Peyer's patch (tissue), 4 donors: ENCODE results near the gene BTBD16. TPM values are rescaled to one million over a fixed set of nuclear protein-coding genes. Genes with fewer than 3 reads are reported as not detected.

Source experiments
- DNase-seq, 3 donors: peaks; one replicate each; pipeline ENCODE4 v3.0.0-alpha.2; 2017 to 2019
- H3K27ac ChIP-seq, 4 donors: fragments of 200-600 bp; sonication (generic); one replicate each; pipeline ENCODE4 v1.5.1; 2016 to 2019
- H3K27me3 ChIP-seq, 2 donors: fragments of 200-600 bp; sonication (generic); one replicate each; pipeline ENCODE4 v1.5.1; 2019
- H3K36me3 ChIP-seq, 3 donors: fragments of 200-600 bp; sonication (generic); one replicate each; pipeline ENCODE4 v1.5.1; 2016 to 2019
- H3K4me1 ChIP-seq, 4 donors: fragments of 200-600 bp; sonication (generic); one replicate each; pipeline ENCODE4 v1.5.1; 2016 to 2019
- H3K4me3 ChIP-seq, 4 donors: fragments of 200-600 bp; sonication (generic); 1 replicate in 3 of 4; 2 replicates in 1 of 4; pipeline ENCODE4 v1.5.1; 2016 to 2019; ENCODE audit warnings: mild to moderate bottlenecking in 1 of 4
- H3K9me3 ChIP-seq, 4 donors: fragments of 200-600 bp; sonication (generic); one replicate each; pipeline ENCODE4 v1.5.1; 2016 to 2019; ENCODE audit warnings: mild to moderate bottlenecking in 1 of 4
- POLR2A ChIP-seq, 2 donors: fragments of 450-650 bp; IDR thresholded peaks; one replicate each; pipeline ENCODE4 v1.5.1; 2017; ENCODE audit warnings: antibody characterized with exemption in 2 of 2, mild to moderate bottlenecking in 2 of 2, moderate library complexity in 2 of 2
- total RNA-seq, 4 donors: library from RNA; depleted of rRNA; stranded (reverse); fragments of >200 nt; gene quantifications; one replicate each; pipeline ENCODE4 v1.1.0, GENCODE V29; 2016
- TF ChIP-seq, protein P1 (sequence below), 6 experiments: fragments of 450-650 bp in 4 of 6; fragments of 200-600 bp in 2 of 6; sonication (generic) in 1 of 6; IDR thresholded peaks; one replicate each; pipeline ENCODE4 v1.5.1; 2017 to 2019; ENCODE audit warnings: antibody characterized with exemption in 6 of 6, mild to moderate bottlenecking in 3 of 6, moderate library complexity in 1 of 6

BTBD16 gene
- total RNA-seq, 4 donors from 2014 or later, result not detected

- Histone ChIP-seq H3K4me3 (no peak overlapping the region), H3K36me3 (no peaks in the 10 kb centered on the region), H3K27ac (peak overlapping the region in 3 of 4 donors; percentile 57 to 83 (median 83)), H3K4me1 (peaks cover 0 to 21% (median 3%) of the 10 kb centered on the region in 4 donors), H3K9me3 (no peaks in the 10 kb centered on the region), H3K27me3 (no peaks in the 10 kb centered on the region)
- peak in 2 of 3 donors; percentile 33 to 71 for DNase-seq
- no peak for TF ChIP-seq POLR2A (IDR thresholded peaks at IDR 0.05)
- TF ChIP-seq, protein P1, sequence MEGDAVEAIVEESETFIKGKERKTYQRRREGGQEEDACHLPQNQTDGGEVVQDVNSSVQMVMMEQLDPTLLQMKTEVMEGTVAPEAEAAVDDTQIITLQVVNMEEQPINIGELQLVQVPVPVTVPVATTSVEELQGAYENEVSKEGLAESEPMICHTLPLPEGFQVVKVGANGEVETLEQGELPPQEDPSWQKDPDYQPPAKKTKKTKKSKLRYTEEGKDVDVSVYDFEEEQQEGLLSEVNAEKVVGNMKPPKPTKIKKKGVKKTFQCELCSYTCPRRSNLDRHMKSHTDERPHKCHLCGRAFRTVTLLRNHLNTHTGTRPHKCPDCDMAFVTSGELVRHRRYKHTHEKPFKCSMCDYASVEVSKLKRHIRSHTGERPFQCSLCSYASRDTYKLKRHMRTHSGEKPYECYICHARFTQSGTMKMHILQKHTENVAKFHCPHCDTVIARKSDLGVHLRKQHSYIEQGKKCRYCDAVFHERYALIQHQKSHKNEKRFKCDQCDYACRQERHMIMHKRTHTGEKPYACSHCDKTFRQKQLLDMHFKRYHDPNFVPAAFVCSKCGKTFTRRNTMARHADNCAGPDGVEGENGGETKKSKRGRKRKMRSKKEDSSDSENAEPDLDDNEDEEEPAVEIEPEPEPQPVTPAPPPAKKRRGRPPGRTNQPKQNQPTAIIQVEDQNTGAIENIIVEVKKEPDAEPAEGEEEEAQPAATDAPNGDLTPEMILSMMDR (IDR thresholded peaks at IDR 0.05), result no peak
Measured at GRCh38 chr10:122348512-122348911, 77.4 kb downstream of the BTBD16 start.

- Histone ChIP-seq H3K27me3 (no peaks in the 10 kb centered on the region), H3K27ac (peak overlapping the region in 3 of 4 donors; percentile 57 to 83 (median 83)), H3K4me1 (peaks cover 0 to 21% (median 3%) of the 10 kb centered on the region in 4 donors), H3K36me3 (no peaks in the 10 kb centered on the region), H3K9me3 (no peaks in the 10 kb centered on the region), H3K4me3 (no peak overlapping the region)
- DNase-seq, result peak in 2 of 3 donors; percentile 74 to 77
- TF ChIP-seq POLR2A (IDR thresholded peaks at IDR 0.05), result peak in 1 of 2 donors; percentile 40
- TF ChIP-seq, protein P1 (IDR thresholded peaks at IDR 0.05), result no peak
Measured at GRCh38 chr10:122348935-122349361, 77.9 kb downstream of the BTBD16 start.

DNA sequence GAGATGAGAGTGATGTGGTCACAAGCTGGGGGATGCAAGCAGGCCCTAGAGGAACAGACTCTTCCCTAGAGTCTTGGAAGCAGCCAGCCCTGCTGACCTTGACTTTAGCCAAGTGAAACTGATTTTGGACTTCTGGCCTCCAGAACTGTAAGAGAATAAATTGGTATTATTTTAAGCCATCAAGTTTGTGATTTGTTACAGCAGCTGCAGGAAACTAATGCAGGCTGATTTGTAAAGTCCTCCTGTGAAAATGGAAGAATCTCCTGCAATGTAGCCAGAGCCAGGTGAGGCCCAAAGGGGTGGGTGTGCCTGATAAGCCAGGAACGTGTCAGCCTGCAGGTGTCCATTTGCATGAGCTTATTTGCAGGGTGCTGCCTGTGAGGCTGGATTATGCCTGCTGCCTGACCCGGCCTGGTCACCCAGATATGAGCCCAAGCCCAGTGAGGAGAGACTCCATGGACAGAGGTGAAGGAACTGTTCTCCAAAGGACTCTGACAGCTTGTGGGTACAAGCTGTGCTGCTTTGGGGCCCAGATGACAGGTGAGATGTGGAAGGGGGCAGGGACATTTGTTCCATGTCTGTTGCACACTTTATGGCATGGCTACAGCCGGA, 78.8 kb downstream of the BTBD16 start:
- Histone ChIP-seq H3K36me3 (no peaks in the 10 kb centered on the region), H3K4me3 (no peak overlapping the region), H3K4me1 (peaks cover 0 to 18% (median 3%) of the 10 kb centered on the region in 4 donors), H3K9me3 (no peaks in the 10 kb centered on the region), H3K27me3 (no peaks in the 10 kb centered on the region), H3K27ac (peak overlapping the region in 3 of 4 donors; percentile 72 to 83 (median 83))
- peak in 1 of 3 donors; percentile 53 for DNase-seq
- TF ChIP-seq, protein P1 (IDR thresholded peaks at IDR 0.05), result no peak
- TF ChIP-seq POLR2A (IDR thresholded peaks at IDR 0.05), result no peak

DNA sequence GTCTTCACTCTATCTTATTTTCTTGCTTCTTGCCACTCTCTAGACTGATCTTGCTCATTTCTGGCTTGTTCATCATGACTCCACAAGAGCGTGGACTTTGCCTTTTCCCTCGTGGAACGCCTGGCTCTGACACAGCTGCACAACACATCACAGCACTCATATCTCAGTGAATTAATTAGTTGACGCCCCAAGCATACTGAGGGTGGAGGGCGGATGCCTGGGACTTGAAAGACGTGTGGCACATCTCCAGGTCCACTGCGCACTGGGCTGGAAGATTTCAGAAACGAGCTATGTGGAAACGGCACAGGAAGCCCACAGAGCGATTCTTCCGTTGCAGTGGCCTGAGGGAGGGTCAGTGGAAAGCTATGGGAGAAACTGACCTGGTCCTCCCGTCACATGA, 79.8 kb downstream of the BTBD16 start:
- TF ChIP-seq, protein P1 (IDR thresholded peaks at IDR 0.05), result no peak
- peak in 1 of 2 donors; percentile 63 for TF ChIP-seq POLR2A (IDR thresholded peaks at IDR 0.05)
- Histone ChIP-seq H3K36me3 (no peaks in the 10 kb centered on the region), H3K4me3 (no peak overlapping the region), H3K27ac (peak overlapping the region in 3 of 4 donors; percentile 72 to 83 (median 83)), H3K4me1 (peaks cover 0 to 13% (median 3%) of the 10 kb centered on the region in 4 donors), H3K9me3 (no peaks in the 10 kb centered on the region), H3K27me3 (no peaks in the 10 kb centered on the region)
- DNase-seq, result peak in 2 of 3 donors; percentile 75 to 87

- H3K36me3 ChIP-seq, result no peaks in the 10 kb centered on the region
- H3K9me3 ChIP-seq, result no peaks in the 10 kb centered on the region
- H3K27me3 ChIP-seq, result no peaks in the 10 kb centered on the region
- no peak overlapping the region for H3K4me3 ChIP-seq
- peak in 1 of 3 donors; percentile 38 for DNase-seq
- H3K4me1 ChIP-seq, result peaks cover 0 to 12% (median 3%) of the 10 kb centered on the region in 4 donors
- H3K27ac ChIP-seq, result no peak overlapping the region
- TF ChIP-seq, protein P1 (IDR thresholded peaks at IDR 0.05), result no peak
- no peak for TF ChIP-seq POLR2A (IDR thresholded peaks at IDR 0.05)
Measured at GRCh38 chr10:122352817-122353525, 81.9 kb downstream of the BTBD16 start.
